Mesodermal cell (in vitro differentiated cells): ENCODE results near the gene MBL2.

ENCODE experiments used
- H3K27ac ChIP-seq: 2 replicates; pipeline ENCODE4 v1.7.0; 2013; ENCODE audit warnings: mild to moderate bottlenecking, low read depth, low read length, moderate library complexity; ENCODE audit not compliant: severe bottlenecking
- H3K36me3 ChIP-seq: 2 replicates; pipeline ENCODE4 v1.7.1; 2013; ENCODE audit warnings: mild to moderate bottlenecking, low read length, moderate library complexity; ENCODE audit not compliant: control insufficient read depth, insufficient read depth
- H3K4me1 ChIP-seq: one replicate; pipeline ENCODE4 v1.7.1; 2013; ENCODE audit warnings: mild to moderate bottlenecking, low read length; ENCODE audit not compliant: insufficient read depth, control insufficient read depth, poor library complexity, severe bottlenecking
- H3K4me3 ChIP-seq: 2 replicates; pipeline ENCODE4 v1.7.0; 2013; ENCODE audit warnings: low read length, control low read depth, mild to moderate bottlenecking; ENCODE audit not compliant: insufficient read depth, poor library complexity, severe bottlenecking; ENCODE audit errors: extremely low read depth
- H3K9me3 ChIP-seq: 2 replicates; pipeline ENCODE4 v1.7.1; 2013; ENCODE audit warnings: mild to moderate bottlenecking, low read length, moderate library complexity; ENCODE audit not compliant: control insufficient read depth
- WGBS, 2 experiments: methylation state at CpG; one replicate each; pipeline ENCODE4 v1.1.5; 2013; ENCODE audit warnings: missing lambda C conversion rate in 2 of 2; ENCODE audit not compliant: insufficient coverage in 2 of 2; 5-methylcytosine and 5-hydroxymethylcytosine counted together

Gene MBL2

GRCh38 chr10:52771534-52772445 lies 794 bp downstream of the MBL2 start:
- no peaks in the 10 kb centered on the region for H3K36me3 ChIP-seq
- H3K9me3 ChIP-seq = no peaks in the 10 kb centered on the region
- no peak overlapping the region for H3K27ac ChIP-seq
- H3K4me3 ChIP-seq = no peak overlapping the region
- H3K4me1 ChIP-seq = no peaks in the 10 kb centered on the region
- 77 to 97% methylated on average over 7 to 8 of the region's 8 CpGs for WGBS, 2 experiments

GRCh38 chr10:52770904-52771303 lies 1.7 kb downstream of the MBL2 start:
- Histone ChIP-seq H3K27ac (no peak overlapping the region), H3K4me1 (no peaks in the 10 kb centered on the region), H3K36me3 (no peaks in the 10 kb centered on the region), H3K4me3 (no peak overlapping the region), H3K9me3 (no peaks in the 10 kb centered on the region)
- WGBS, 2 experiments = 61 to 71% methylated on average over 1 to 2 of the region's 2 CpGs

- Histone ChIP-seq H3K9me3 (no peaks in the 10 kb centered on the region), H3K4me3 (no peak overlapping the region), H3K4me1 (no peaks in the 10 kb centered on the region), H3K36me3 (no peaks in the 10 kb centered on the region), H3K27ac (no peak overlapping the region)
- WGBS, 2 experiments = 100% methylated on average over 1 to 2 of the region's 2 CpGs
Measured at GRCh38 chr10:52769966-52770365, 2.6 kb downstream of the MBL2 start.

GRCh38 chr10:52768001-52768532 lies 4.5 kb downstream of the MBL2 start:
- no peaks in the 10 kb centered on the region for H3K36me3 ChIP-seq
- no peak overlapping the region for H3K4me3 ChIP-seq
- 78 to 90% methylated on average over 2 to 3 of the region's 3 CpGs for WGBS, 2 experiments
- no peaks in the 10 kb centered on the region for H3K9me3 ChIP-seq
- no peak overlapping the region for H3K27ac ChIP-seq
- no peaks in the 10 kb centered on the region for H3K4me1 ChIP-seq

GRCh38 chr10:52762088-52762487 lies 10.5 kb downstream of the MBL2 start:
- no peak overlapping the region for H3K4me3 ChIP-seq
- 83 to 98% methylated on average over 5 of the region's 5 CpGs for WGBS, 2 experiments
- no peaks in the 10 kb centered on the region for H3K9me3 ChIP-seq
- no peak overlapping the region for H3K27ac ChIP-seq
- no peaks in the 10 kb centered on the region for H3K36me3 ChIP-seq
- no peaks in the 10 kb centered on the region for H3K4me1 ChIP-seq

- no peaks in the 10 kb centered on the region for H3K4me1 ChIP-seq
- H3K36me3 ChIP-seq = no peaks in the 10 kb centered on the region
- H3K4me3 ChIP-seq = no peak overlapping the region
- no peak overlapping the region for H3K27ac ChIP-seq
- no peaks in the 10 kb centered on the region for H3K9me3 ChIP-seq
- no CpG with 5 or more reads among the region's 3 CpGs for WGBS, 2 experiments
Measured at GRCh38 chr10:52759154-52759553, 13.4 kb downstream of the MBL2 start.

GRCh38 chr10:52758406-52758805 lies 14.2 kb downstream of the MBL2 start:
- 100% methylated on average over 1 of the region's 2 CpGs; no CpG with 5 or more reads in 1 of the 2 experiments for WGBS, 2 experiments
- Histone ChIP-seq H3K36me3 (no peaks in the 10 kb centered on the region), H3K27ac (no peak overlapping the region), H3K9me3 (no peaks in the 10 kb centered on the region), H3K4me1 (no peaks in the 10 kb centered on the region), H3K4me3 (no peak overlapping the region)

GRCh38 chr10:52757773-52758172 lies 14.8 kb downstream of the MBL2 start:
- WGBS, 2 experiments = 93 to 100% methylated on average over 3 to 4 of the region's 6 CpGs
- Histone ChIP-seq H3K27ac (no peak overlapping the region), H3K4me1 (no peaks in the 10 kb centered on the region), H3K9me3 (no peaks in the 10 kb centered on the region), H3K4me3 (no peak overlapping the region), H3K36me3 (no peaks in the 10 kb centered on the region)

- no peak overlapping the region for H3K27ac ChIP-seq
- no peaks in the 10 kb centered on the region for H3K4me1 ChIP-seq
- H3K9me3 ChIP-seq = no peaks in the 10 kb centered on the region
- H3K36me3 ChIP-seq = no peaks in the 10 kb centered on the region
- H3K4me3 ChIP-seq = no peak overlapping the region
- 90 to 94% methylated on average over 4 of the region's 4 CpGs for WGBS, 2 experiments
Measured at GRCh38 chr10:52756966-52757365, 15.6 kb downstream of the MBL2 start.

GRCh38 chr10:52756295-52756694 lies 16.3 kb downstream of the MBL2 start:
- Histone ChIP-seq H3K27ac (no peak overlapping the region), H3K36me3 (no peaks in the 10 kb centered on the region), H3K4me1 (no peaks in the 10 kb centered on the region), H3K9me3 (no peaks in the 10 kb centered on the region), H3K4me3 (no peak overlapping the region)
- 100% methylated on average over 1 to 3 of the region's 4 CpGs for WGBS, 2 experiments
